Mucosa of gallbladder (tissue), 1 donor: ENCODE results near the gene UTP15. TPM values are rescaled to one million over a fixed set of nuclear protein-coding genes. Genes with fewer than 3 reads are reported as not detected.

Experiments
- DNase-seq: peaks from one replicate; pipeline ENCODE4 v3.0.0-alpha.2; 2020; ENCODE audit warnings: low spot score
- total RNA-seq: library from RNA; stranded (reverse); gene quantifications from one replicate; pipeline ENCODE4 v1.2.1, GENCODE V29; 2021
- donor health status: DM: no; HTN: no; CAD: no.

UTP15 gene
- total RNA-seq = 9.6 TPM

DNA sequence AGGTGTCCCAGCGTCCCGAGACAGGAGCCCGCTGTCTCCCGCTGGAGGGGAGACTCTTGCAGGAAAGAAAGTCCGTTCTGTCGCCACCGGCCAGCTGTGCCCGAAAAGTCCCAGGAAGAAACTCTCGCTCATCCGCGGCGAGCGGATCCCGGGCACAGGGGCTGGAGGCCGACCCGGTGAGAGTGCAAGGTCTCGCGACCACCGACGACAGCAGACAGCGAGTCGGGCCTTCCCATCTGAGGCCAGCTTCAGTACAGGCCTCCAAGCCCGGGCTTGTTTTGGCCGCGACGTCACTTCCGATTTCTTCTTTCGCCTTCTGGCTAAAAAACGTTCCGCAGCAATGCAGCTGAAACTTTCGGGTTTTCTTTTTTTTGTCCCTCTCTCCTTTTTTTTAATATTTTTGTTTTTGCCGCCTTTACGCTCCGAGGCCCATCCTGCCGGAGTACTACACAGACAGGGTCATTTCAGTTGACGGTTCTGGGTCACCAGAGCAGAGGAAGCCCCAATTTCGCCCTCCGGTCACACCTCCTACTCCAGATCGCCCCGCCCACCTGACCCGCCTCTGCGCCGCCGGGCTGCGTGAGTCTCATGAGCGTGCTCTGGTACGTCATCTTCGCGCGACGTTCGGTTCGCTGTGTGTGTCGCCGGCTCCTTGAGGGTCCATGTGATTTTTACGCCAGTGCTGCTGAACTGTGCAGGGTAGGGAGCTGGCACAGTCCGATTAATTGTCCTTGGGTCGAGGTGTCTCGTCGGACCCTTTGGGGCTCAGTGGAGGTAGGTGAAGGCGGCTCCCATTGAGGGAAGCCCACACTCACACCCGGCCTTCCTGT, at the start of gene UTP15, which contains the start of gene ANKRA2:
Gene UTP15, plus strand, starts transcription at position 605 of the 830 bp plus-strand sequence. CDS start 1,602 bp downstream, outside the sequence.
Gene ANKRA2, minus strand, starts transcription at position 501 of the 830 bp plus-strand sequence. CDS start 2,758 bp downstream, outside the sequence.
- peak; percentile 99 for DNase-seq

- DNase-seq = peak; percentile 74
Observed at GRCh38 chr5:73519531-73520283, 45.8 kb upstream of the UTP15 start.

DNA sequence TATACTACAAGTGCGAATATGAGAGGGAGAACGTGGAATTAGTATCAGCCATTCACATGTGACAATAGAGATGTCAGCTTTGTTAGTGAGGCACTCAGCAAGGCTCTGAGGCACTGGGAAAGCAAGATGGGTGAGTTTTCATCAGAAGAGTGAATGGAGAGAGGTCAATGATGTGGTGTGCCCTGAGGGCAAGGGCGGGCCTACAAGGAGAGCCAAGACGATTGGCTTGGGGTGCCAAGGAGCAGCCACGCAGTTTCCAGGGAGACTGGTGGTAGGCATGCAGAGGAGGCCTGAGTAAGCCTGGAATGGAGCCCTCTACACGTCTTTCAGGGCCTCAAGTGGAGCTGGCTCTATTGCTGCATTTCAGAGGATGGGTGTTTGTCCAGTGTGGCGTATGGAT, 42.6 kb upstream of the UTP15 start:
- no peak for DNase-seq

DNA sequence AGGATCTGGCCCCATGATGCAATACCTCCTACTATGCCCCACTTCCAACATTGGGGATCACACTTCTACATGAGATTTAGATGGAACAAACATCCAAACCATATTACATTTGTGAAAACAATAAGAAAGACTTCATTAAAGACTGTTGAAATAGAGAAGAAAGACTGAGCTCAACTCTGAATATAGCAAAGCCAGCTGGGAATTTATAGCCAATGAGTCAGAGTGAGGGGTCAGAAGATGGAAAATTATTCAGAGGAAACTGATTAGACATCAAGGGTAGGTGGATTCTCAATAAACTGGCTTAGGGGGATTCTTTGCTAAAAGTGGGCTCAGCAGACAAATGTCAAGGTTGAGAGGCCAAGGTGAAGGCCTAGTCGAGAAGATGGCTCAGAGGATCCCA, 41.7 kb upstream of the UTP15 start:
- no peak for DNase-seq

DNA sequence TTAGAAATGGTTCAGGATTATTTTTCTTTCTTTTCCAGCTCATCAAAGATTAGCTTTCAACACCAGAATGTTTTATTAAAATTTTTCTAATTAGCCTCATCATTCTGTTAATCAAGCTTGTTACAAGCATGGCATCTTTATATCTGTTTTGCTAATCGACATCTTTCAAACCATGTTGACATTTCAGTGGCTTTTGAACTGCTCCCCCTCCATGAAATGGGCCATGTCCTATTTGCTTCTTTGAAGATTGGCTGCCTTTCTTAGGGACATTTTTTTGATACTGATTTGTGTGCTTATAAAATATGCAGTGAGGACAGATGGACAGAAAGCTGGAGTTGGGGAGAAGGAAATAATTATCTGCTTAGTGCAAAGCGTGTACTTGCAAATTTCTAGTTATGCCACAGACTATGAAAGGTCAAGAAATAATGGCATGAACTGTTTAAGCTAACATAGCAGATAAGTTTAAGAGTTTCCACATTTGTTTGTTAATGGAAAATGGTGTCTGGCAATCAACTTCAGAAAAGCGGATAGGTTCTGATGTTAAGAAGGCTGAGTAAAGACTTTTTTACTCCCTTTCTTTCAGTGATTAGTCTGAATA, 39.8 kb upstream of the UTP15 start:
- DNase-seq = no peak

DNA sequence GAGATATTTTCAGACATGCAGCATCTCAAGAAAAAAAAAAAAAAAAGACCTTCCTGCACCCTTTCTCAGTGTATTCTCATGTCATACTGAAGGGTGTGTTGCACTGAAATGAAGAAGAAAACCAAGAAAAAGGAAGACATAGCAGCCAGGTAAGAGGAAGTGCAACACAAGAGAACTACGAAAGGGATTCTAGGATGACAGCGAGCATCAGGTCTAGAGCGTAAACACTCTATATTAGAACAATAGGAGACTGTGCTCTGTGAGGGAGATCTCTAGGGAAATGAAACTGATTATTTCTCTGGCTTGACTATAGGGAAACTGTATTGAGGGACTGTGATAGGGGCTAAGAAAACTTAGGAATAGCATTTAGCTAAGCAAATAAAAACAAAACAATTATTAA, 37.3 kb upstream of the UTP15 start:
- no peak for DNase-seq

DNA sequence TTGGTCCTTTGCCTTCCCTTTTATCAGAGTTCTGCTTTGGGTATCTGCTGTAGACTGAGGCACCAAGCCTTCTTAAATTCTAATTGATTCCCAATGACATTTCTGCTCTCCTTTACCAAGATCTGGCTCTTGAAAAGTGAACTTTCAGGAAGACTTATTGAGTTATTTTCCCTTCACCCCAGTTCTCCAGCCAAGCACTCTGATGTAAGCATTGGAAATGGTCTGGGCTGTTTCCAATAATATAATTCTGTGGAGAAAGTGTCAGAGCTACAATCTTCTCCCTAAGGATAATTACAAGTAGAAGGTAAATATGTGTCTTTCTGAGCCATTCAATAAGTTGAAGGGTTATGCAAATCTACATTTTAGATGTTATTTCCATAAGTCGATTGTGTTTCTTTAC, 36.5 kb upstream of the UTP15 start:
- no peak for DNase-seq

DNA sequence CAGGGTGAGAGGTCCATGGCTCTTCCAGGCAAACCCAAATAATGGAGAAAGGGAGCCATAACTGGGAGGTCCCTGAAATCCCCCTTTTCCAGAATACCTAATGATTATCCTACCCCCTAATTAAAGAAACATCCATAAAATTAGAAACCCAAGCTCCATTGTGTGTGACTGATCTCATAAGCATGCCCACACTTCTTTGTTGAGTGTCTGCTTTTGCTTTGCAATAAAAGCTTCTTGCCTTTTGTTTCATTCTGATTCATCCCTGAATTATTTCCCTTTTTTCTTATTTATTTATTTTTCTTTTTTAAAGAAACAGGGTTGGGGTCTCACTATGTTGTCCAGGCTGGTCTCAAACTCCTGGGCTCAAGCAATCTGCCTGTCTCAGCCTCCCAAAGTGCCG, 34.2 kb upstream of the UTP15 start:
- no peak for DNase-seq

DNA sequence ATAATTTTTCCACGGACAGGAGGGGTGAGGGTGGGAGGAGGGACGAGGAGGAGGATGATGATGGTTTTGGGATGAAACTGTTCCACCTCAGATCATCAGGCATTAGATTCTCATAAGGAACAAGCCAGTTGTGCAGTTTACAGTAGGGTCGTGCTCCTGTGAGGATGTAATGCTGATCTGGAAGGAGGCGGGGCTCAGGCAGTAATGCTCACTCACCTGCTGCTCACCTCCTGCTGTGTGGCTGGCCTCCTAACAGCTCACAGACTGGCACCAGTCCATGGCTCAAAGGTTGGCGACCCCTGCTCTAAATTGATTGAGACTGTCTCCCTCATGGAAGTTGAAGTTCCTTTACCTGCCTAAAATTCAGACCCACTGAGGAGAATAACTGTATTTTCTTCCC, 33.3 kb upstream of the UTP15 start:
- DNase-seq = no peak

DNA sequence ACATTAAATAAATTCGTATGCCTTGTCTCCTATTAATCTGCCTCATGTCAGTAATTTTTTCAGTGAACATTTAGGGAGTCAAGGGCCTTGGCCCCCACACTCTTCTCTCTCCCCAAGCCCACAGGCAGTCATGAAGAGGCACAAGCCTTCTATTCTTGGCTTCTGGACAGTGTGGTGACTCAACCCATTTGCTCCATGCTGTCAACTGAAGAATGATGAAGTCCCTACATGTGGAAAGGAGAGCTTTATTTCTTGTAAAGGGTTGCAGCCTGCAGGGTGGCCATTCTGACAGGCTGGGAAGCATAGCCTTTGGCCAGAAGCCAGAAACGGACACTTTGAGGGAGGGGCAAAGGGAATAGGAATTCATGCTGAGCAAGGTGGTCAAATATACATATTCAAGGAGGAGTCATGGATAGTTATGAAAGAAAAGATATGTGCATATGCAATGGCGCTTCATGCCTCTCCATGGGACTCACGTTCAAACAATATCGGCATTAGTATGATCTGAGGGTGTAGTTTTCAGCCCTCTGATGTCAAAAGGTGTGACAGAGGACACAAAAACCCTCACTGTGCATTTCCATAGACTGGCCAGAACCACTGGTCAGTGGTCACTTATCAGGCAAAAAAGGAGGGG, 31.4 kb upstream of the UTP15 start:
- no peak for DNase-seq

DNA sequence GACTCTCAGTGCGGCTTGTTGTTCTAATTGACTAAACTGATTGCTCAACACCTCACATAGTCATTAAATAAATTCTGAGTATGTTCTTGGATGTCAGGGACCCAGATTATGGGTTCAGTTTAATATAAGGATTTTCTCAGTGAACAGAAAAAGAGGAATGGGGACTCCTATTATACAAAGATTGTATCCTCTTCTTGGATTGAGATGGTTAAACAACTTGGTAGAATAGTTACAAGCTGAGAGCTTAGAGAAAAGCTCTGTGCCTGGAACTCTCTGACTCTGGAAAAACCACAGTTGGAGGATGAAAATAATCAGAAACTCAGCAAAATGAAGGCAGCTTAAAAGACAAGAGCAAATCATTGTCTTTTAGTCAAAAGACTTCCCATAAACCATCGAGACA, 30.6 kb upstream of the UTP15 start:
- no peak for DNase-seq

GRCh38 chr5:73539730-73540129, 25.8 kb upstream of the UTP15 start:
- no peak for DNase-seq

DNA sequence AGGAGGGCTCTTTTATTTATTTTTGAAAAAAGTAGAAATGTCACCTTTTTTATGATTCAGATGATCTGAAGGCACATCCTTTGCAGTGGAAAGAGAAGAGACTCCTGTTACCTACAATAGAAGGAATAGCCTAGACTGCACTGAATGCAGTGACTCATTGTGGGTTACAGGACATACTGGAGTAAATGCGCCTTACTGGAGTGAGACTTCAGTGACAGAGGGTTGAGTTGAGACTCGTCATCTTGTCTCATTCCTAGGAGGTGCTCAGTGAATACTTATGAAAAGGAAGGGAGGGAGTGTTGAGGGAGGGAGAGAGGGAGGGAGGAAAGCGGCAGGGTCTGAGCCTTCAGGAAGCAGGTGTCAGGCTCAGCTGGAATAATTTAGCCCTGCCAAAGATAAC, 25.4 kb upstream of the UTP15 start:
- no peak for DNase-seq

GRCh38 chr5:73542020-73542419, 23.5 kb upstream of the UTP15 start:
- no peak for DNase-seq

GRCh38 chr5:73544429-73545402, 20.8 kb upstream of the UTP15 start:
- DNase-seq = peak; percentile 87

DNA sequence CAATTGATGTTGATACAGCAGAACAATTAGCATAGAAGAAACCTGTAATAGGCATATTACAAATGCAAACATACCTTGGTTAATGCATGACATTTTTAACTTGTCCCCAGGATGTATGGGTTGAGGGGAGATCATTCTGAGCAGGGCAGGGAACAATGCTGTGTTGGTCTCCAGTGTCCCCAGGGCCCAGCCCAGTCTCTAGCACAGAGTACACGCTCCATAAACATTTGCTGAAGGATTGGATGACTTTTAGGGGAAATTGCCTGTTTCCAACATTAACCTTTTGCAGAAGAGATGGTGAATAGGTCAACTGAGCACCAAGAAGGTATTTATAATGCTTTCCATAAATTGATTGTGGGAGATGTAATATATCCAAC, 20.2 kb upstream of the UTP15 start:
- no peak for DNase-seq

DNA sequence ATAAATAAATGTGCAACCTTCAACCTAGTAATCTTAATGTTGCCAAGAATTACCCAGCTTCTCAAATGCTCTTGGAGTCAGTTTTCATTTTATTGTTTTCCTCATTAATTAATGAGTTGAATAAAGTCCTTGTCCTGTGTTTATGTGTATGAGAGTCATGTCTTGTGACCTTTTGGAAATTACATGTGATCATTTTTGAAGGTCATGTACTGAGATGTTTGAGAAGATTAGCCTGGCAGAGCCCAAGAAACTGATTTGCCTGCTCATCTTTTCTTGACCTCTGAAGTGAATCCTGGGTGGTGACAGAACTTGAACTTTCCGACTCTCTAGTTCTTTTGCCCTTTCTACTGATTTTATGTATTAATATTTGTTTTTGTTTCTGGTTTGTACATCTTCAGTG, 15.5 kb upstream of the UTP15 start:
- DNase-seq = no peak

DNA sequence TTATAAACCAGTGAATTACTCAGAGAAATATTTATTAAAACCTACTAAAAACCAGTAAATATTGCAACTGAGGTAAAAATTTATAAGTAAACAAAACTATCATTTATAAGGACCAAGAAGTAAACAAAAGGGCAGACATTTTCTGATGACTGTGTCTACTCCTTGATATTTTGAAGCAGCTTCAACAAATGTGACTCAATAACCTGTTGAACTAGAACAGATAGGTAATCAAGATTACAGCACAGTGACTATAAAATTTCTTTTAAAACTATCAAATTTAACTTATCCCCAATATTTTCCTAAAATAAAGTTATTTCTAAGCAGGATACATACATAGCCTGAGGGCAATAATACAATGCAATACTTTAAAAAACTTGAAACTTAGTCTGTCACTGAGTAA, 12.9 kb upstream of the UTP15 start:
- DNase-seq = no peak

DNA sequence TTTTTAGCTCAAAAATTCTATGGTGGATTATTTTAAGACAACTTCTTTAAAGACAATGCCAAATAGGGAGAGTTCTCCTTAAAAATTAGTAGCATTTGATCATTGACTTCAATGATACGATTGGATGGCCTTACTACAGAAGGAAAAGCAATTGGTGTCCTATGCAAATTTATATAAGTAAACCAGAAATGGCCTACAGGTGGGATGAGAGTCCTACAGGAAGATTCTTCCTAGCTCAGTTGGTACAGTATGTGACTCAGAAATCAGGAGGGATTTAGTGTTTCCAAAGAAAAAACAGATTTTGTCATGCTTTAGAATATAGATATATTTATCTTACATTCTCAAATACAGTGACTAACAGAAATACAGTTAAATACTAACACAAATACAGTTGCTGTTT, 6.6 kb upstream of the UTP15 start:
- no peak for DNase-seq

DNA sequence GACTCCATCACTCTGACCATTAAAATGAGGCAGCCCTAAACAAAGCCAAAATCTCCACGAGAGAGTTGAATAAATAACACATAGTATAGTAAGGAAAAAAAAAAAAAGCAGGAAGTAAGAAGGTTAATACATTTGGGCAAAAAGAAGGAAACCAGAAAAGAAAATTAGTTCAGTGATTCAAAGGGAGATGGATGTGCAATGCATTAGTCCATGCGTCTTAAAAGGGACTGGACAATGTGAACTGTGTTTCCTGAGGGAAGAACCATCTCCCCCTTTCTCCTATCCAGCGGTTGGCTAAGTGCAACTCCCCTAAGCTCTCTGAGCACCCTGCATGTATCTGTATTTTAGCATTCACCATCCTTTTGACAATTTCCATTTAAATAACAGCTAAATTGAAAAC, 1.5 kb upstream of the UTP15 start:
- no peak for DNase-seq

DNA sequence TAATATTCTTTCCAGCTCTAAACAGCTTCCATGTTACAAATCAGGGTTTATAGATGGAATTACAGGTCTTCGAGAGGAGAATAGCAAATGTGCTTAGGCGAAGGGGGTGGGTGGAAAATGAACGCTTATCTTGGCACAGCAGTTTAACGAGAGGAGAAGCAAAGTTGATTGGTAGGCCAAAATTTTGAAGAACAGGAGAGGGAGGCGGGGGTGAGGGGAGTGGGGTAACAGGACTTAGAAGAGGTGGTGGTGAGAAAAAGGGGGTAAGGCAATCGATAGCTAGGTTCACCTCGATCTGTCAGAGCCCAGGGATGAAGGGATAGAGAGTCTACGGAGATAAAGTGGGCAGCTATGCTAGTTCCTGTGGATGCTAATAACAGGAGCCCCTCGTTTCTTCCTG, 868 bp upstream of the UTP15 start:
- DNase-seq = no peak
